Jurkat, Clone E6-1 (cell line): Measurements from ENCODE around the gene STX11.

ENCODE experiments used
- DNase-seq: peaks from one replicate; pipeline ENCODE4 v3.0.0-alpha.2; 2011; ENCODE audit warnings: low read depth, low spot score
- H3K4me3 ChIP-seq: 2 replicates; pipeline ENCODE4 v1.5.1; 2011; ENCODE audit warnings: mild to moderate bottlenecking, low read length, control low read depth, moderate library complexity

Gene STX11

DNA sequence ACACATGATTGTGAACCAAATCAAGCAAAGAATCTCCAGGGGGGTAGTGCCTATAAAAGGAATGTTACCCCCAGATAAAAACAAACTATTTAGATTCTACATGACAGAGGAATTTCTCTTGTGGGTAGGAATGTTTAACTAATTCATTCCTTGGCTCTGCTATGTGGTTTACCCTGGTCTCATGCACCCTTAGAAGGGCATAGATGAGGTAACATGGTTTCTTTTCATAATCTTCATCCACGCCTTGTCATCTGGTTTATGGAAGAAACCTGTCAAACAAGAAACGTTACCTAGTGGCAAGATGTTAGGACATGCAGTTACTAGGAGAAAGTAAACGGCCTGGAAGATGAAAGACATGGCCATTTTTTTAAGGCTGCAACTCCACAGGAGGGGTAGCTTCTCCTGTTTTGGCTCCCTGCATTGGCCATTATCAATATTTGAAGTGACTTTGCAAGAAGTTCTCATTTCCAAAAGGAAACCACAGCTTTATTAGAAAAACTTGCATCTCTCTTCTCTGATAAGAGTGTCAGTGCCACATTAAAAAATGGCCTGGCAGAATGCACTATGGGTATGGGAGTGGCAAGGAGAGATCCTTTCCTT lies 45.5 kb downstream of the STX11 start:
- H3K4me3 ChIP-seq = no peak overlapping the region
- DNase-seq = no peak

DNA sequence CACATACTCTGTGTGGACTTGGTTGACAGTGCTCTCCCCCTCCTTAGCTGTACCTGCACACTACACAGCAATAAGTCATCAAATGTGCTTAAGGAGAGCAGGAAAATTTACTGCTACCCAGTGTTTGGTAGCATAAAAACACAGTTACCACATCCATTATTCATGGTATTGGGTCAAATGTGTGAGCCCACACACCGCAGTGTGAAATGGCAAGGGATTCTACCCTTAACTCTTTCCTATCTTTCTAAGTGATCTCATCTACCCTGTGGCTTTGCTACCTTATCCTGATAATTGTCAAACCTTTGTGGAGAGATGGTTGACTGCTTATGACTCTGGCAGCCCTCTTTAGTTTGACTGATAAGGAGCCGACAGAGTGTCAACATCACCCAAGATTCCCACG lies 47.6 kb downstream of the STX11 start:
- DNase-seq = no peak
- H3K4me3 ChIP-seq = no peak overlapping the region

DNA sequence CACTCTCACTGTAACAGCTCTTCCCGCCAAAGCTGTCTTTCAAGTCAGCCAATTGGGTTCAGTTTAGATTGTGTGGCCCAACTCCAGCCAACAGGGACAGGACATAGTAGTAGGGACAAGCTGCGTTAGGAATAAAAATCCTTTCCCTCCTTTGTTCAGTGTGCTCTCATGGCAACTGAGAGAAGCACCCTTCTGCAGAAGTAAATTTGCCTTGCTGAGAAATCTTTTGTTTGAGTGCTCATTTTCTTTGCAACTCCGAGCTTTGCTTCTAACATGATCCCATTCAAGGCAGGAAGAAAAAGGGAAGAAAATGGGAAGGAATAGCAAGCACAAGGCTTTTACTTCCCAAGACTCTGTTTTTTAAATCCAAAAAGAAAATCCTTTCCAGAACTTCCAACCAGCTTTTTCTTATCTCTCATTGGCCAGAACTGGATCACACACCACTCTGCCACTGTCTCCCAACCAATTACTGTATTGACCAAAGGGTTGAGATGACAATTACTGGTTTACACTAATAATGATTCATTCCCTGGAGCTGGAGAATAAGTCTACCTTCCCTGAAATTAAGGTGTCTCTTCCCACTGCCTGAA lies 52.7 kb downstream of the STX11 start:
- no peak overlapping the region for H3K4me3 ChIP-seq
- no peak for DNase-seq

DNA sequence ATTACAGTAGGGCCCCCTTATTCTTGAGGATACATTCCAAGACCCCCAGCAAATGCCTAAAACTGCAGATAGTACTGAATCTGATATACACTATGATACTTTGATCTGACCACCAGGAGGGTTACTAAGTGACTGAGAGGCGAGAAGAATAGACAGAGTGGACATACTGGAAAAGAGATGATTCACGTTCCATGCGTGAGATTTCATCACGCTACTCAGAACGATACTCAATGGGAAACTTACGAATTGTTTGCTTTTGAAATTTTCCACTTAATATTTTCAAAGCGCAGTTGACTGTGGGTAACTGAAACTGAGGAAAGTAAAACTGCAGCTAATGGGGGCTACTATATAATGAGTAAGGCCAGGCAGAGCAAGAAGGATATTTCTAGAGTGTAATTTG lies 60.8 kb downstream of the STX11 start:
- no peak for DNase-seq
- H3K4me3 ChIP-seq = no peak overlapping the region

DNA sequence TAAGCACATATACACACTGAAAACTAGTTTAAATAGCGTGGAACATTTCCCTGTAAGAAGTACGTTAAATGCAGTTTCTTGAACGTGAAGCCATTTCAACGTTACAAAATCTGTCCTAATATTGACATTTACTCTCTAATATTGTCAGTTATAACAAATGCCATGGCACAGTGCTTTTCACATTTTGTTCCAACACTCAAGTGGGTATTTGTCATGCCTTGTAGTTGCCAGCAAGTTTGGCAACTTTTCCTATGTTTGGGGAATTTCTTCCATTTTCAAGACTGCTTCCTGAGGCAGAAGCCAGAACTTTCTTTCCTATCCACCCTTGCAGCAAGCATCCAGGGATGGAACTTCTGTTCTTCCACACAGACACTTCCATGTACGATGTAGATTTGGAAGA lies 63.0 kb downstream of the STX11 start:
- no peak for DNase-seq
- H3K4me3 ChIP-seq = no peak overlapping the region

DNA sequence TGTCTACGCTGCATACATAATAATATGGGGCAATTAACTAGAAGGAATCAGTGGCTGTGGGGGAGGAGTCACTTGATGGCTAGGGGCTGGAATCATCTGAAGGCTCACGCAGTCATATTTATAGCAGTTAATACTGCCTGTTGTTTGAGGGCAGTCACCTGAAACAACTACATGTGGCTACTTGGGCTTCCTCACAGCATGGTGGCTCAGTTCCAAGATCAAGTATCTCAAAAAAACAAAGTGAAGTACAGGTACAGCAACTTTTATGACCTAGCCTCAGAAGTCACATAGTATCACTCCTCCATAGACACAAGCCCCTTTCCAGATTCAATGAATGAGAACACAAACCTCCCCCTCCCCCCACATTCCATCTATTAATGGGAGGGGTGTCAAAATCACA lies 63.7 kb downstream of the STX11 start:
- no peak overlapping the region for H3K4me3 ChIP-seq
- DNase-seq = no peak

DNA sequence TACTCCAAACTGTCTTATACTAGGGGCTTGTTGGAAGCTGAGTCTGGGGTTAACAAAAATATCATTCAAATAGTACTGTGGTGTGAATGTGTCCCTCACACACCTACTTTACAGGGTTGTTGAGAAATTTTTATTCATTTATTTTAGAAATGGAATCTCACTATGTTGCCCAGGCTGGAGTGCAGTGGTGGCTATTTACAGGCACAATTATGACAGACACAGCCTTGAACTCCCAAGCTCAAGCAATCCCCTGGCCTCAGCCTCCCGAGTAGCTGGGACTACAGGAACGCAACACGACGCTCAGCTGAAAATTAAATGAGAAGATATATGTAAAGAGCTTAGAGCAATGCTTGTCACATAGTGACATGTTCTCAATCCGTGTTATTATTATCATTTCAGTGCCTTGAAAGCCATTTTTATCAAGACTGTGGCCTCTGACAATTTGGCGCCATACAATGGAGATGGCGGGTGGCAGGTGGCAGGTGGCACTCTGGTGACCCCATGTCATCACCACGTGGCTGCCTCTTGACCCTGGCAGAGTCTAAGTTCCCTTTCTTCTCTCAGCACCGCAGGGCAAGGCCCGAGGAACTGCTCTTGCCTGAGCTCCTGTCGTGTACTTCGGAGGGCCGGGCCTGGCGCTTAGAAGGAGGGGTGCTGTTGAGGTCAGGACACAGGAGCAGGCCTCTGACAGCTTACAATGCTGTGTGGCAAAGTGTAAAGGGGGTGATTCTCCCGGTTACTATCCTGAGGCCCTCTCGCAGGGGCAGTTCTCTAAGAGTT lies 64.5 kb downstream of the STX11 start:
- no peak overlapping the region for H3K4me3 ChIP-seq
- DNase-seq = no peak

DNA sequence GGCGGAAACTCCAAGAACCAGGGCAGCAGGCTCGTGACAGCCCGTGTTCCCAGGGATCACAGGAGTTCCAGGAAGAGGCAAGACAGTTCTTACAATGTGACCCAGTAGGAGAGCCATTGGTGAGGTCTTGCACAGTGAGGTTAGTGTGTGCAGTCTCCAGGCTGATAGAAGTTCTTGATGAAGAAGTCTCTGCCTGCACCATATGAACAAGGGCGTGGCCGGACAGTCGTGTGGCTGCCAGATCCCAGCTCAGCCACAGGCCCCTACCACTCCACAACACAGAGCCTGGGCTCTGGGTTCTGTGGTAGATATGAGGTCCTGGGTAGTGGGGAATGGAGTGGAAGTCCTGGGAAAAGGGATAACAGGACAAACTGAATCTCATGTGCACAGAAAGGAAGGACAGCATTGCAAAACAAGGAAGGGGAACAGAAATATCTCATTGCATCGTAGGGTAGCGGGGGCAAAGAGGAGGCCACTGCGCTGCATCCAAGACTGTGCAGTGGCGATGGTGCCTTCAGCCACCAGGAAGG lies 65.2 kb downstream of the STX11 start:
- peak overlapping the region; percentile 60 for H3K4me3 ChIP-seq
- DNase-seq = no peak

DNA sequence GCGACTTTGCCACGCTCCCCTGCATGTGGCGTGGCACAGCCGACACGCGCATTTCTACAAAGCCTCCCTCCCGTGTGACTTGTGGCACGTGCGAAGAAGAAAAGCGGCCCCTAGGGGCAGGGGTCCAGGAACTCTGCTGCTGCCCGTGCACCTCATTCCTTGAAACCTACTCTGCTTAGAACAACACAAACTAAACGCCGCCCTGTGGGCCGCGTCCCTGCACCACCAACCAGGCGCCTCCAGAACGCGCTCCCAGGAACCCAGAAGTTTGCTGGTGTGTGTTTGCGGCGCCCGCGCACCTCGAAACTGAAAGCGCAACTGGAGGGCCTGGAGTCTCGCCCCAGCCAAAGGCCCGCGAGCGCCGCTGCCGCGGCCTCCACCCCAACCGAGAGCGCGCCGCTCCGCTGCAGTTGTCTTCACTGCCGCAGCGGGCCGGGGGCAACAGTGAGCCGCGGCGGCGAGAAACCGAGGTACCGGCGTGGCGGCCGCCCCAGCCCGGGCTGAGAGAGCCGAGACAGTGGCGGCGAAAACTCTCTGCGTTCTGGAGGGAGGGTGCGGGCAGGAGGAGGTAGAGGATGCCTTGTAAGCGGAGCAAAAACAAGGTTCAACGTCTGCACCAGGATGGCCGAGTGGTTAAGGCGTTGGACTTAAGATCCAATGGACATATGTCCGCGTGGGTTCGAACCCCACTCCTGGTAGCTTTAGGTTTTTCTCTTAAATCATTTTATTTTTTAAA lies 65.8 kb downstream of the STX11 start:
- peak overlapping the region; percentile 60 for H3K4me3 ChIP-seq
- DNase-seq = peak; percentile 92

DNA sequence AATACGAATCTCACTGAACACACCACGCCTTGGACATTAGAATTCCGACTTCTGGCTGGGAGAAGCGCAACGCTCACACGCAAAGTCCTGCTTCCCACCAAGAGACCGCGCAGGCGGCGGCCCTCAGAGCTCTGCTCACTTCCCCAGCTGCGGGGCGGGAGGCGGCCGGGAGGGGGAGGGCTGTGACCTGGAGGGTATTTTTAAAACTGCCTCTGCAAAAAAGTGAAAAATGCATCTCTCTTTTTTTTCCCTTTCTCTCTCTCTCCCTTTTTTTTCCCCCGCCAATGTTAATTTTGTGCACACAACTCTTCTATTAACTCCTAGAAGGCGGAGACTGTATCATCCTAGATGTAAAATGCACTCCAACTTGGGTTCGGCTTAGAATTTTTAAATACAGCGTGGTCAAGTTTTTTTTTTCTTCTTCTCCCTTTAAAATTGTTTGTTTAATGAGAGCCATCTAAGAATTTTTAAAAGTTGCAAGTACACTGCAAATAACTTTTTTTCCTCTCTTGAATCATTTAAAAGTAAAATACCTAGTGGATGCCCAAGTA lies 66.4 kb downstream of the STX11 start:
- no peak for DNase-seq
- H3K4me3 ChIP-seq = peak overlapping the region; percentile 60

DNA sequence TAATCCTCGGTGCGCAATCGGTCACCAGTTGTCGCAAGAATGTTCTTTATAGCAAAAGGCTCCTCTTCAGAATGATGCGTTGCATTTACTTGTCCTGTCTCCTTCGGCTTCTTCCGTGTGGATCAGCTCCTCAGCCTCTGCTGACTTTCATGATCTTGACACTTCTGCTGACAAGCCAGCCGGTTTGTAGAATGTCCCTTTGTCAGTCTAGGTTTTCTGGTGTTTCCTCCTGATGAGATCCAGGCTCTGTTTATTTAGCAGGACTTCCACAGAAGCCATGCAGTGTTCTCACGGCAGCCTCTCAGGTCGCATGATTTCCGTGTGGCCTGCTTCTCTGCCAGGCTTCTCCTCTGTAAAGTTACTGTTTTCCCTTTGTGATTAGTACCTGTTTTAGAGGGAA lies 66.9 kb downstream of the STX11 start:
- H3K4me3 ChIP-seq = no peak overlapping the region
- DNase-seq = no peak

DNA sequence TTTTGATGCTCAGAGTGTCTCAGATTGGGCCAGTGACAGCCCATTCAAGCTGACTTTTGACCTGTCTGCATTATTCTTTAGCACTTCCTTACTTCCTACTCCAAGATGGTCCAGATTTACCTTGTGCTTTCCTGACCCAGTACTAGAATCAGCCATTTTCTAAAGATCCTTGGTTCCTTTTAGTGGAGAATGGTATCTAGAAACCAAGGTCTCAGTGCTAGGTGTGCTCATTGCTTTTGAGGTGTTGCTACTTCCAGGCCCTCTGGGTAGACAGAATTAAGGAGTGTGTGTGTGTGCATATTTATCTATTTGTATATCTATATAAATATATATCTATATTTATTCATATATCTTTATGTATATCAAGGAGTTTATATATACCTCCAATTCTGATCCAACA lies 67.5 kb downstream of the STX11 start:
- no peak overlapping the region for H3K4me3 ChIP-seq
- DNase-seq = no peak

DNA sequence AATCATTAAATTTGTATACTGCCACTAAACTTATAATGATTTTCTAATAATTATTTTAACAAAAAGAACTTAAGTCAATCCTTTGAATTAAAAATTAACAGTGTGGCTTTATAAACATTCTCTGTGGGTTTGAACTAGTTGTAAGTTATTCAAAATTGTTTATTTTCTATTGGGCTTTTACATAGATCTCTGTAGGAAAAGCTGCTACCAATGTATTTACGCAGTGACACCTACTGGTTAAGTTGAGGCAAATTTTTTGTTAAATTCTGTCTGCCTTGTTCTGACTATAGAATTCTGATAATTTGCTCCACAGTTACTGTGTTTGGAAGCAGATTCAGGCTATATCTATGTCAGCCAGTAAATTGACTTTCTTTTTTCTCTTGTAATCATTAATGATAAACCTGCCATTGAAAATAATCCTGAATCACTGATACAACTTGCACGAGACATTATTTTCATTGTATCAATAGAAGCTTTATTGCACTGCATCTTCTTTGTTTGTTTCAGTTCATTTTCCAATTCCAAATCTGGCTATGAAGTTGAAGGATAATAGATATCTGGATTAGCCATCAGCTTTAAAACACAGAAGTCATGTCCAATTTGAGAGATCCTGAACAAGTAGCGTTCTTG lies 68.9 kb downstream of the STX11 start:
- no peak overlapping the region for H3K4me3 ChIP-seq
- DNase-seq = peak; percentile 44

DNA sequence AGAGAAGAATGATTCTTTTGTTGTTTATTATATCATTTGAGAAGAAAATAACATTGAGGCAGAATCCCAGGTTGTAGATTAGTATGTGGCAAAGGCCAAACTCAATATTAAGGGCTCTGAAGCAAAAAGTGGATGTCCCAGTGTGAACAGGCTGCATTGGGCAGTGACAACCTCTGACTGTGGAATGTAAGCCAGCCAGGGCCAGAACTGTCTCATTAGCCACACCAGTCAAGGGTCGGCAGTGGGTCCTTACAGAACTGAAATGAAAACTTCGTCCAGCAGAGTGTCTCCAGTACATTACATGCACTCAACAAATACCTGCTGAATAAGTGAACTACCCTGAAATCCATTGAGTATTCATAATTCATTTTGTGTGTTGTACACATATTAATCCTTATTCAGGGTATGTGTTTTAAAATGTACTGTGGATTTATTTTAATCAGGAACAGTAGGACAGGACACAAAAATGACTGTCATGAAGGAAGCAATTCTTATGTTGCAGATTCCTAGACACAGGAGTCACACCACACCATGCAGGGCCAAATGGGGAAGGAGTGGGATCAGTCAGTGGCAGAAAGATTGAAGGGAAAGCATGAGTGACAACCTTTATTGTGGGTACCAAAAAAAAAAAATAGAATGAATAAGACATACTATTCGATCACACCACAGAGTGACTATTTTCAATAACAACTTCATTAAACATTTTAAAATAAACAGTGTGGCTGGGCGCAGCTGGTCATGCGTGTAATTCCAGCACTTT lies 69.9 kb downstream of the STX11 start:
- no peak for DNase-seq
- no peak overlapping the region for H3K4me3 ChIP-seq

DNA sequence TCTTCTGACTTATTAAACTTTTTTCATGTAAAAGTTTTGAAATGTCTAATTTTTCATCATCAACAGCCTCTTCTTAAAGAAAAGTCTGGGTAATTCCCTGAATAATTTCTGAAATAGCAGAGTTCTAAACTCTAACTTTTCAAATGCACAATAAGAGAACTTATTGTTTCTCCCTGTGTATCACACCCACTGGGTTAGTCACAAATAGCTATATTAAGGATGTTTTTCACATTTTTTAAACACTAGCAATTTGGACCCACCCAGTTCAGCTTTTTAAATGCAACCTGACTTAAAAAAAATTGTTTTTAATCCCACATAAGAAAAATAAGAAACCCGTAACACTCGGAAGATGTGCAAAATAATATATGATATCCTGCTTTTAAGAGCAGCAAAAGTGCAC lies 73.4 kb downstream of the STX11 start:
- no peak for DNase-seq
- no peak overlapping the region for H3K4me3 ChIP-seq

DNA sequence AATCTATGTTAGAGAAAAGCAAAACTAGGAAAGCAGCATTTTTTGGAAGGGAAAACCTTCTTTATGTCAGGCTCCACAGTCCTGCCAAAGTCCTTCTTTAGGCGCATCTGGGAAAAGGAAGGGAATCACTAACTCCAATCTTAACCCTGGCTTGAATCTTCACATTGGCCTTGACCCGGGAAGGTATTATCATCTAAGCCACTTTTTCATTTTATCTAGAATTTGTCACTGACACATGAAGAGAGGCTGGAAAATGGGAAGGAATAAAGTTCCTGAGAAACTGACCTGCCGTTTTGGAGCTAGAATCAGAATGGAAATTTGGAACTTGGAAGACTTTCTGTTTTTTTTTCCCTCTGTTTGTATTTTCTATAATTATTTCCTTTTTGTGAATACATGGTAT lies 81.4 kb downstream of the STX11 start:
- no peak for DNase-seq
- H3K4me3 ChIP-seq = no peak overlapping the region

DNA sequence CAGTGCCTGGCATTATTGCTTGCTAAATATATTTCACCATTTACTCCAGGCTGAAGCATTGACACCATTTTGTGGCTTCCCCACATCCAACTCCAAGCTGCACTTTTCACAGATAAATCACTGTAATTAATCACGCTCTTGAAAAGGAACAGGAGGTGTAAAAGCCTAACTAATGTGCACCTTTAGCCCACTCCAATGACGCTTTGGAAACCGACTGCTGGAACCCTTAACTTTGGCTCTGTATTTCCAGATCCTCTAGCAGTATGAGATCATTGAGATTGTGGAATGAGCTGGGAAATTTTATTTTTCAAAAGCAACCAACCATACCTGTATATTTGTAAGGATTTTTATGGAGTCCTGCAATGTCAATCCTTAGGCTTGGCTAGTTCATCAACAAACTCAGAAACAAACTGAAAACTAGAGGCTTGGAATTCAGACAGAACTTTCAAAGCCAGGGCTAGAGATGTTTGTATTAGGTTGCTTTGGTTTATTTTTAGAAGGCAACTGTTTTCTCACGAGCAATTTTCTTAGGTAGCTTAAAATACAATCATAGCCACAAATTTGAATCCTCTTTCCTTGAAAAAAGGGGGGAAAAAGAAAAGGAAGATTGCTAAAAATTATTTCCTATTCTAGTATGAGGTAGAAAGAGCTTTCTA lies 82.0 kb downstream of the STX11 start:
- DNase-seq = no peak
- H3K4me3 ChIP-seq = no peak overlapping the region

DNA sequence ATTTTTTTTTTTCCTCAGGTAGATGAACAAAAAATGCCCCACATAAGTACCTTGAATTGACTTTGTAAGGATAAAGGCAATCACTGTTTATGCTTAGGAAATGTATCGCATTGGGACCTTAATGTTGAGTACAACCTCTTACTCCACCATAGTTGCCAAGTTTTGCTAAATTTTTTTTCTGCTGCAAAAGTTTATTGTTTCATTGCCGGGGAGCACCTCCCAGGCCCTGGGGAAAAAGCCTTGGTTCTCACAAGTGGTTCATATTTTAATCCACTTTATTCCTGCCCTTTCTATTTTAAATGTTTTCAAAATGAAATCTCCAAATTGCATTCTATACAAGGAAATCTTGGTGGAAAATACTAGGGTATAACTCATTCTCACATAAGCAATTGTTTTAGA lies 82.5 kb downstream of the STX11 start:
- DNase-seq = no peak
- no peak overlapping the region for H3K4me3 ChIP-seq
